ENCODE results near the gene SERPINB5.

- TF ChIP-seq CTCF (IDR thresholded peaks at IDR 0.05) (no peak), POLR2A (IDR thresholded peaks at IDR 0.05) (no peak)
Measured at GRCh38 chr18:63508596-63508995, 31.8 kb downstream of the SERPINB5 start.
